IPS-15b (cell line): ENCODE results near the gene PLET1.
"Not testable (repeated sequence)": the region's sequence is repeated elsewhere in the genome, so short reads cannot be mapped to it uniquely, and the experiment has no call there.

Experiments used
- H3K27me3 ChIP-seq: one replicate; pipeline ENCODE4 v1.6.1; 2013; ENCODE audit warnings: low read length; ENCODE audit not compliant: control insufficient read depth, insufficient read depth
- H3K36me3 ChIP-seq: one replicate; pipeline ENCODE4 v1.6.1; 2013; ENCODE audit warnings: low read length; ENCODE audit not compliant: control insufficient read depth, insufficient read depth
- H3K4me1 ChIP-seq: one replicate; pipeline ENCODE4 v1.6.1; 2013; ENCODE audit warnings: mild to moderate bottlenecking, low read length; ENCODE audit not compliant: control insufficient read depth, insufficient read depth
- H3K4me3 ChIP-seq: one replicate; pipeline ENCODE4 v1.5.1; 2013; ENCODE audit warnings: low read depth, low read length
- H3K9ac ChIP-seq: one replicate; pipeline ENCODE4 v1.6.1; 2013; ENCODE audit warnings: low read depth, mild to moderate bottlenecking, low read length
- H3K9me3 ChIP-seq: one replicate; pipeline ENCODE4 v1.6.1; 2013; ENCODE audit warnings: mild to moderate bottlenecking, low read length; ENCODE audit not compliant: control insufficient read depth, insufficient read depth

PLET1 gene

DNA sequence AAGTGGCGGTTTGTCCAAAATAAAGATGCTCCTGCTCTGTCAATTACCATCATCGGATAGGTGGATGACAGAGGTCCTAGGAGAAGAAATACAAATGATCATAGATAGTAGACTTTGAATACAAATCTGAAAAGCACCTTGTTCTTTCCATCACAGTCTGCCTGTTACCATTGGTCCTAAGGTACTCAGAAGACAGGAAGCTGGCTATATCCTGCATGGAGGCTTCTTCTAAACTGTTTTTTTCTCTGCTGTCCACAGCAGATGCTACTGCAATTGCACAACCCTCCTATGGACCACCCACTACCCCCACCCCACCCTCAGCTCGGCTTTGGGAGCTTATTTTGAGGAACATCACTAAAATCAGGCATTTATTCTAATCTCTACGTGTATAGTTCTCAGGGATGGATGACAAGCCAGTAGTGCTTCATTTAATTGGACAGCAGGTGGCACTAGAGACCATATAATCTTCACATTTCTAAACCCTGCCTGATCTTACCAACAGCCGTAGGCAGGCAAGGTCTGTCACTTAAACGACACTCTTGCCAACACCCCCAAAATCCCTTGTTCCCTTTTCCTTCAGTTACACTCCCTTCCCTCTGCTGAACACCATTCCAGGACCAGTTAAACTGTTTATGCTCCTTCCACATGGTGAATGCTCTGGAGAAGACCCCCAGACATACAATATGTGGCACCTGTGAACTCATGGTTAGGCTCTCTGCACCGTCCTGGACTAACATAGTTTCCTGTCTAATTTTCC, 41.0 kb downstream of the PLET1 start:
- Histone ChIP-seq H3K9me3 (no peaks in the 10 kb centered on the region), H3K4me3 (no peak overlapping the region), H3K9ac (no peak overlapping the region), H3K36me3 (no peaks in the 10 kb centered on the region), H3K27me3 (no peaks in the 10 kb centered on the region), H3K4me1 (no peaks in the 10 kb centered on the region)

DNA sequence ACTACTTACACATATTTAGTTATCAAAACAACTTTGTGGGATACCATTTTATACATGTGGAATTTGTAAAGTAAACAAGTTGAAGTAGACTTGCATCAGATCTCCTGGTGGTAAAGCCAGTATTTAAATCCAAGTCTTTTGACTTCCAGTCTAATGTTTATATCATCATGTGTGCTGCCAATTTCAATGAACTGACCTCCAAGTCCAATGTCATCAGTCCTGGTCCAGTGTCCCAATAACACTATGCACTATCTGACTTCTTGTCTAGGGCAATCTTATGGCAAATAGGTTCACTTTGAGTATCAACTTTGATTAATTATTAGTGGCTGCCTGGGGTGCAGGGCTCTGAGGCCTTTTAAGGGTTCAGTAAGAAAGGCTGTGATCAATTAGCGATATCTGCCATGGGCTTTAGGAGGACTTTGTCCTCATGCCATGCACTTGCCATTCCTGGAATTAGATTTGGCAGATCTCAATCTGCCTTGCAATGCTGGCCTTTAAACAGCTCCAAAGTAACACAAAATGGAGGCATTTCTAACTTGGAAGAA, 44.0 kb downstream of the PLET1 start:
- Histone ChIP-seq H3K4me3 (no peak overlapping the region), H3K27me3 (no peaks in the 10 kb centered on the region), H3K36me3 (no peaks in the 10 kb centered on the region), H3K9me3 (no peaks in the 10 kb centered on the region), H3K9ac (no peak overlapping the region), H3K4me1 (no peaks in the 10 kb centered on the region)

DNA sequence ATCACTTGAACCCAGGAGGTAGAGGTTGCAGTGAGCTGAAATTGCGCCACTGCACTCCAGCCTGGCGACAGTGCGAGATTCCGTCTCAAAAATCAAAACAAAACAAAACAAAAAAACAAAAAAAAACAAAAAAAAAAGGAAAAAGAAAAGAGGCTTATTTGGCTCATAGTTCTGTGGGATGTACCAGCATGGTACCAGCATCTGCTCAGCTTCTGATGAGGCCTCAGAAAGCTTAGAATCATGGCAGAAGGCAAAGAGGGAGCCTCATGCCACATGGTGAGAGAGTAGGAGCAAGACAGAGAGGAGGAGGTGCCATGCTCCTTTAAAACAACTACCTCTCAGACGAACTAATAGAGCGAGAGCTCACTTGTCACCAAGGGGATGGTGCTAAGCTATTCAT, 45.0 kb downstream of the PLET1 start:
- Histone ChIP-seq H3K4me1 (no peaks in the 10 kb centered on the region), H3K4me3 (no peak overlapping the region), H3K27me3 (no peaks in the 10 kb centered on the region)

DNA sequence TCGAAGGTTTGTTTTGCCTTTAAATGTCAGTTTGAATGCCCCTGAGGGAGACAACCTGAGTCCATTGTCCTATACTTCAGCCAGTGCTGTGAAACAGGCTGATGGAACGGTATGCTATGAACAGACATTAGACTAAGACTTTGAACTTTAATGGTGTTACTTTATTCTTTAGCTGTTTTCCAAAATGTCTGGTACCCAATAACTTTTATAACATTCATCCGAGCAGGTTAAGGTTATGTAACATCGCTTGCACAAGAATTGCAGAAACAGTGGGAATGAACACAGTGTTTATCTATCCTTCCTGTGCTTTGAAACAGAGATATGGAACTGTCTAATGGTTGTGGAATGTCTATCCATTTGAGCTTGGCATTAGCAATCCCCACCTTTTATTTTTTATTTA, 46.9 kb downstream of the PLET1 start:
- H3K27me3 ChIP-seq, result no peaks in the 10 kb centered on the region
- no peaks in the 10 kb centered on the region for H3K36me3 ChIP-seq
- no peak overlapping the region for H3K9ac ChIP-seq
- no peaks in the 10 kb centered on the region for H3K4me1 ChIP-seq
- no peak overlapping the region for H3K4me3 ChIP-seq
- no peaks in the 10 kb centered on the region for H3K9me3 ChIP-seq

More for the DNA sequence above, 45.0 kb downstream of the PLET1 start:
- Histone ChIP-seq H3K9me3 (no peaks in the 10 kb centered on the region), H3K36me3 (no peaks in the 10 kb centered on the region), H3K9ac (no peak overlapping the region)

DNA sequence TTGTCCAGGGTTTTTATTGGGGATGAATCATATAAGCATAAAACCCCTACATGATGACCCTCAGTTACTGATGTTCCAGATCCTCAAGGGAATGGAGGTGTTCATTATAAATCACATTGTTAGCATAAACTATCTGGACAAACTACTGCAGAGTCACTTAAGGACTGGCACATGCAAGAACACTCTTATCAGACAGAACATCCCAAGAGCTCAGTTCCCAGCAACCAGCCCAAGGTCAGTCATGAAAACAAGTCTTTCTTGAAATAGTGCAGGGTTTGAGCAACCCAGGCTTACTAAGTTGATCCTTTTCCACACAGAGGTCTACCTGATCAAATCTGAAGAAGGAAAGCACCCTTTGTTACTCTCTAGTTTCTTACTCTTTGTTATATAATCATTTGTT, 48.0 kb downstream of the PLET1 start:
- Histone ChIP-seq H3K9ac (no peak overlapping the region), H3K9me3 (no peaks in the 10 kb centered on the region), H3K4me3 (no peak overlapping the region)

DNA sequence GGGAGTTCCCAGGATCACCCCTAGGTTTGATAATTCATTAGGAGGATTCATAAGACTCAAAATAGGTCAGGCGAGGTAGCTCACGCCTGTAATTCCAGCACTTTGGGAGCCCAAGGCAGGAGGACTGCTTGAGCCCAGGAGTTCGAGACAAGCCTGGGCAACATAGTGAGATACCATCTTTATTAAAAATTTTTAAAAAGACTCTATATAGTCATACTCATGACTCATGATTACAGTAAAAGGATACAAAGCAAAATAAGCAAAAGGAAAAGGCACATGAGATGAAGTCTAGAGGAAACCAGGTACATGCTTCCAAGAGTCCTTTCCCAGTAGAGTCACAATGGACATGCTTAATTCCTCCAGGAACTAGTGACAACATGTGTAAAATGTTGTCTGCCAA, 48.4 kb downstream of the PLET1 start:
- Histone ChIP-seq H3K9me3 (no peaks in the 10 kb centered on the region), H3K36me3 (no peaks in the 10 kb centered on the region), H3K9ac (no peak overlapping the region), H3K27me3 (no peaks in the 10 kb centered on the region), H3K4me1 (no peaks in the 10 kb centered on the region), H3K4me3 (no peak overlapping the region)

More for the DNA sequence above, 48.0 kb downstream of the PLET1 start:
- Histone ChIP-seq H3K36me3 (no peaks in the 10 kb centered on the region), H3K27me3 (no peaks in the 10 kb centered on the region), H3K4me1 (no peaks in the 10 kb centered on the region)

DNA sequence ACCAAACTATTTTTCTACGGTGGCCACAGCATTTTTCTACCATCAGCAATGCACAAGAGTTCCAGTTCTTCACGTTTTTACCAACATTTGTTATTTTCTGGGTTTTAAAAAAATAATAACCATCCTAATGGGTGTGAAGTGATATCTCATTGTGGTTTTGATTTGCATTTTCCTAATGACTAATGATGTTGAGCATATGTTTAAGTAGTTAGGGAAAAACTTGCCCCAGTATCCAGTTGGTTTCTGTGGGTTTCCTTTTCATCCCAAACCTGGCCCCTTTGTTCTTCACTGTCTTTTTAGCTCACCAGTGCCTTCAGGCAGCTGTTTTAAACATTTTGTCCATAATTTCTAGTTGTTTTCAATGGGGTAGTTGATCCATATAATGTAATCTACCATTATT, 49.1 kb downstream of the PLET1 start:
- H3K36me3 ChIP-seq, result no peaks in the 10 kb centered on the region
- no peak overlapping the region for H3K4me3 ChIP-seq
- H3K4me1 ChIP-seq, result no peaks in the 10 kb centered on the region
- no peak overlapping the region for H3K9ac ChIP-seq
- no peaks in the 10 kb centered on the region for H3K27me3 ChIP-seq
- no peaks in the 10 kb centered on the region for H3K9me3 ChIP-seq

DNA sequence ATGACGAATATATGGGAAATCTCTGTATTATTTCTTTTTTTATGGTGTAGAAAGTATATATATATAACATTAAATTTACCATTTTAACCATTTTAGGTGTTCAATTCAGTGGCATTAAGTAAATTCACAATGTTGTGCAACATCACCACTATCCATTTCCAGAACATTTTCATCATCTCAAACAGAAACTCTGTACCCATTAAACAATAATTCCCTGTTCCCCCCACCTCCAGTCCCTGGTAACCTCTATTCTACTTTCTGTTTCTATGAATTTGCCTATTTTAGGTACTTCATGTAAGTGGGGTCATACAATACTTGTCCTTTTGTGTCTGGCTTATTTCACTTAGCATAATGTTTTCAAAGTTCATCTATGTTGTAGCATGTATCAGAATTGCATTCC, 49.8 kb downstream of the PLET1 start:
- H3K9ac ChIP-seq, result no peak overlapping the region
- H3K36me3 ChIP-seq, result no peaks in the 10 kb centered on the region
- H3K4me1 ChIP-seq, result no peaks in the 10 kb centered on the region
- H3K27me3 ChIP-seq, result no peaks in the 10 kb centered on the region
- H3K9me3 ChIP-seq, result no peaks in the 10 kb centered on the region
- no peak overlapping the region for H3K4me3 ChIP-seq

DNA sequence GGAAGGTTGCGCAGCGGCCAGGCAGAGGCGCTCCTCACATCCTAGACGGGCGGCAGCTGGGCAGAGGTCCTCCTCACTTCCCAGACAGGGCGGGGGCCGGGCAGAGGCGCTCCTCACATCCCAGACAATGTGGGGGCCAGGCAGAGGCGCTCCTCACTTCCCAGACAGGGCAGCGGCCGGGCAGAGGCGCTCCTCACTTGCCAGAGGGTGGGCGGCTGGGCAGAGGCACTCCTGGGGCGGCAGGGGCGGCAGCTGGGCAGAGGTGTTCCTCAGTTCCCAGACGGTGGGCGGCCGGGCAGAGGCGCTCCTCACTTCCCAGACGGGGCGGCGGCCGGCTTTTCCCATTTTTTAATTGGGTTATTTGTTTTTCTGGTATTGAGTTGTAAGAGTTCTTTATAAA, 54.6 kb downstream of the PLET1 start:
- H3K4me1 ChIP-seq, result no peaks in the 10 kb centered on the region
- no peak overlapping the region for H3K4me3 ChIP-seq
- no peak overlapping the region for H3K9ac ChIP-seq
- H3K27me3 ChIP-seq, result no peaks in the 10 kb centered on the region
- H3K9me3 ChIP-seq, result no peaks in the 10 kb centered on the region
- H3K36me3 ChIP-seq, result no peaks in the 10 kb centered on the region

DNA sequence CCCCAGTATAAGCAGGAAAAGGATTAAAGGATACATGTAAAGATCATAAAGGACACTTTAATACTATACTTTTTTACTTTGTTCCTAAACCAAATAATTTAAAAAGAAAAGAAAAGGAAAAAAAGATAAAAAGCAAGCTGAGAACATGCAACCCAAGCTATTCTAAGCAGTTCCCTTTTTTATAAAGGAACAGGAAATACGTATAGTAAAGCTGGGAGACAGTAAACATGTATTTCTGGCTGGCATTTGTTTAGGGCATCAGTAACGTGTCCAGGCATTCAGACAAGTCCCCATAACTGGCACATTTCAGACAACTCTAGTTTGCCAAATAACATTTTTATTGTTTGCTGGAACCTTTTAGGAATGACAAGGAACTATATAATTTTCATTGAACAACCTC, 60.4 kb downstream of the PLET1 start:
- no peaks in the 10 kb centered on the region for H3K36me3 ChIP-seq
- H3K4me3 ChIP-seq, result no peak overlapping the region
- no peaks in the 10 kb centered on the region for H3K9me3 ChIP-seq
- no peaks in the 10 kb centered on the region for H3K4me1 ChIP-seq
- H3K27me3 ChIP-seq, result no peaks in the 10 kb centered on the region
- H3K9ac ChIP-seq, result no peak overlapping the region

DNA sequence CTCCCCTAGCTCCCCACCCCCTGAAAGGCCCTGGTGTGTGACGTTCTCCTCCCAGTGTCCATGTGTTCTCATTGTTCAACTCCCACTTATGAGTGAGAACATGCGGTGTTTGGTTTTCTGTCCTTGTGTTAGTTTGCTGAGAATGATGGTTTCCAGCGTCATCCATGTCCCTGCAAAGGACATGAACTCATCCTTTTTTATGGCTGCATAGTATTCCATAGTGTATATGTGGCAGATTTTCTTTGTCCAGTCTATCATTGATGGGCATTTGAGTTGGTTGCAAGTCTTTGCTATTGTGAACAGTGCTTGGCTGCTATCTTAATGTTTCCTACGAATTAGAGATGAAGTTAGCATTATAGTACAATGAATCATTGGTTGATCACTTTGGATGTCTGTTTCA, 61.6 kb downstream of the PLET1 start:
- H3K27me3 ChIP-seq, result not testable (repeated sequence)

More for the DNA sequence above, 61.6 kb downstream of the PLET1 start:
- not testable (repeated sequence) for H3K4me3 ChIP-seq, H3K9me3 ChIP-seq, H3K36me3 ChIP-seq, H3K4me1 ChIP-seq, H3K9ac ChIP-seq
